K562 (cell line): ENCODE measurements around the gene MED16. TPM values are rescaled to one million over a fixed set of nuclear protein-coding genes. Genes with fewer than 3 reads are reported as not detected.

ENCODE experiments used
- ARID4B ChIP-seq: sonication (generic); formaldehyde crosslinking; IDR thresholded peaks from 2 replicates; pipeline ENCODE4 v1.8.0; 2022; ENCODE audit warnings: mild to moderate bottlenecking, missing genetic modification reagents
- ATF2 ChIP-seq: sonication (generic); formaldehyde crosslinking; IDR thresholded peaks from 2 replicates; pipeline ENCODE4 v1.8.1; 2022; ENCODE audit warnings: missing genetic modification reagents
- BMI1 ChIP-seq: fragments of 150-350 bp; IDR thresholded peaks from 2 replicates; pipeline ENCODE4 v1.6.1; 2014; ENCODE audit warnings: low read length
- CXXC5 ChIP-seq: fragments of 250-450 bp; sonication (Bioruptor Pico); IDR thresholded peaks from 2 replicates; pipeline ENCODE4 v1.8.0; 2022; ENCODE audit warnings: inconsistent platforms, mild to moderate bottlenecking, moderate library complexity
- FOSL1 ChIP-seq: fragments of 200-800 bp; sonication (Bioruptor generic); conservative IDR thresholded peaks from 2 replicates; pipeline ENCODE4 v1.6.1; 2016; ENCODE audit warnings: missing genetic modification characterization, missing compliant biosample characterization
- IFI16 ChIP-seq: fragments of 250-450 bp; sonication (Bioruptor Pico); IDR thresholded peaks from 2 replicates; pipeline ENCODE4 v2.1.2; 2022; ENCODE audit warnings: mild to moderate bottlenecking, inconsistent platforms
- KDM5B ChIP-seq: fragments of 200-600 bp; sonication (generic); IDR thresholded peaks from 2 replicates; pipeline ENCODE4 v1.6.1; 2012; ENCODE audit warnings: low read depth, mild to moderate bottlenecking, moderate library complexity, low read length, control low read depth, inconsistent platforms; ENCODE audit not compliant: insufficient replicate concordance
- L3MBTL2 ChIP-seq: fragments of 450-650 bp; IDR thresholded peaks from 2 replicates; pipeline ENCODE4 v1.6.1; 2016; ENCODE audit warnings: mild to moderate bottlenecking, moderate library complexity
- MAZ ChIP-seq, 2 experiments: fragments of 450-650 bp in 1 of 2; sonication (generic) in 1 of 2; formaldehyde crosslinking; IDR thresholded peaks in 1 of 2; conservative IDR thresholded peaks in 1 of 2; 2 replicates each; pipeline versions ENCODE4 v1.4.0 to v1.5.0; 2020; ENCODE audit warnings: mild to moderate bottlenecking in 1 of 2, missing genetic modification reagents in 1 of 2
- MLX ChIP-seq, 2 experiments: fragments of 450-650 bp in 1 of 2; sonication (generic) in 1 of 2; formaldehyde crosslinking; conservative IDR thresholded peaks; 2 replicates each; pipeline versions ENCODE4 v1.4.0 to v1.8.1; 2020 to 2022; ENCODE audit warnings: mild to moderate bottlenecking in 1 of 2, missing genetic modification reagents in 1 of 2
- PHF8 ChIP-seq: fragments of 200-600 bp; sonication (generic); IDR thresholded peaks from 2 replicates; pipeline ENCODE4 v1.6.1; 2012; ENCODE audit warnings: mixed run types, mild to moderate bottlenecking, inconsistent platforms, low read length, moderate library complexity, borderline replicate concordance
- PTRF ChIP-seq: fragments of 450-650 bp; IDR thresholded peaks from 2 replicates; pipeline ENCODE4 v1.6.1; 2016; ENCODE audit warnings: mild to moderate bottlenecking, missing genetic modification characterization, missing compliant biosample characterization
- SLC30A9 ChIP-seq: fragments of 250-450 bp; sonication (Bioruptor Pico); IDR thresholded peaks from 2 replicates; pipeline ENCODE4 v1.8.0; 2022; ENCODE audit warnings: mild to moderate bottlenecking, moderate library complexity
- ZFX ChIP-seq: sonication (generic); formaldehyde crosslinking; IDR thresholded peaks from 2 replicates; pipeline ENCODE4 v1.8.0; 2022; ENCODE audit warnings: mild to moderate bottlenecking, missing genetic modification reagents, moderate library complexity
- ZNF282 ChIP-seq: sonication (generic); formaldehyde crosslinking; IDR thresholded peaks from 2 replicates; pipeline ENCODE4 v1.8.1; 2023; ENCODE audit warnings: missing genetic modification reagents
- ZNF511 ChIP-seq: sonication (generic); formaldehyde crosslinking; IDR thresholded peaks from 2 replicates; pipeline ENCODE4 v1.8.0; 2022; ENCODE audit warnings: mild to moderate bottlenecking, missing genetic modification reagents
- ZNF512 ChIP-seq: IDR thresholded peaks from 2 replicates; pipeline ENCODE4 v1.6.1; 2016; ENCODE audit warnings: missing genetic modification characterization, missing compliant biosample characterization
- ZZZ3 ChIP-seq: fragments of 450-650 bp; IDR thresholded peaks from 2 replicates; pipeline ENCODE4 v1.6.1; 2016; ENCODE audit warnings: antibody characterized with exemption, mild to moderate bottlenecking, moderate library complexity
- polyA plus RNA-seq, 8 experiments: library from polyadenylated mRNA; depleted of rRNA in 4 of 8; stranded (reverse) in 5 of 8; unstranded in 3 of 8; fragments of >200 nt; fragmentation: Nextera tagmentation in 2 of 8; fragmentation: Illumina TruSeq in 1 of 8; extraction: Ambion mirVana in 2 of 8; extraction: Trizol in 1 of 8; gene quantifications; 2 replicates each; pipeline versions ENCODE4 v1.2.1 to v1.2.3, GENCODE V29; 2011 to 2014; ENCODE audit warnings: inconsistent platforms in 1 of 8, missing spikeins in 1 of 8
- total RNA-seq, 7 experiments: library from RNA; depleted of rRNA in 6 of 7; stranded (reverse); fragments of >200 nt in 6 of 7; fragmentation: Illumina TruSeq in 2 of 7; extraction: Trizol in 2 of 7; gene quantifications; 2 replicates each; pipeline versions ENCODE4 v1.2.1 to v1.2.3, GENCODE V29; 2011 to 2021; ENCODE audit warnings: low replicate concordance in 1 of 7

MED16 gene
- total and polyA plus RNA-seq, 9 of the 15 experiments (the other 6 are each of a cell fraction or from before 2014, with no cell fraction given): 0.89 to 59.9 (median 8.6) TPM

GRCh38 chr19:862581-863314, 30.2 kb downstream of the MED16 start (continued):
- TF ChIP-seq MAZ (CRISPR knock-in tag; conservative IDR thresholded peaks at IDR 0.05 in 1 of 2, IDR thresholded peaks at IDR 0.05 in 1 of 2): no peak; a peak in 1 of 4 replicates
- TF ChIP-seq IFI16 (CRISPR knock-in tag): no peak
- TF ChIP-seq MLX (CRISPR knock-in tag; conservative IDR thresholded peaks at IDR 0.05): no peak
- no peak for TF ChIP-seq PTRF (tag)
- no peak for TF ChIP-seq ZNF282 (CRISPR knock-in tag)
- peak; percentile 48 for TF ChIP-seq L3MBTL2
- TF ChIP-seq ZFX (CRISPR knock-in tag): peak; percentile 55
- no peak for TF ChIP-seq ZNF511 (CRISPR knock-in tag)
- TF ChIP-seq CXXC5: peak; percentile 53
- TF ChIP-seq ZNF512 (tag): no peak
- no peak for TF ChIP-seq ZZZ3
- TF ChIP-seq ARID4B (CRISPR knock-in tag): peak; percentile 85
- no peak for TF ChIP-seq BMI1
- no peak for TF ChIP-seq SLC30A9
- TF ChIP-seq KDM5B: no peak
- TF ChIP-seq FOSL1 (tag): no peak
- TF ChIP-seq PHF8: peak; percentile 16; the same call in 1 of the 2 replicates
- TF ChIP-seq ATF2: no peak
